K562 (cell line): Measurements from ENCODE around the gene CABP2. TPM values are rescaled to one million over a fixed set of nuclear protein-coding genes. Genes with fewer than 3 reads are reported as not detected.

Experiments used
- CBX1 ChIP-seq: sonication (generic); IDR thresholded peaks from 2 replicates; pipeline ENCODE4 v1.6.1; 2016; ENCODE audit warnings: antibody characterized with exemption, low read depth, mild to moderate bottlenecking
- CBX3 ChIP-seq, 2 experiments: IDR thresholded peaks; 1 replicate in 1 of 2; 2 replicates in 1 of 2; pipeline ENCODE4 v1.6.1; 2012; ENCODE audit warnings: inconsistent platforms in 2 of 2, low read length in 2 of 2, borderline replicate concordance in 1 of 2, control low read depth in 1 of 2
- ETV6 ChIP-seq, 3 experiments: fragments of 150-350 bp in 1 of 3; sonication (generic) in 1 of 3; formaldehyde crosslinking in 1 of 3; IDR thresholded peaks; 2 replicates each; pipeline versions ENCODE4 v1.6.1 to v1.8.0; 2014 to 2022; ENCODE audit warnings: borderline replicate concordance in 2 of 3, low read depth in 2 of 3, antibody characterized with exemption in 1 of 3, low read length in 1 of 3, mild to moderate bottlenecking in 1 of 3, missing genetic modification reagents in 1 of 3
- HDAC1 ChIP-seq, 2 experiments: fragments of 450-650 bp; IDR thresholded peaks; 2 replicates each; pipeline ENCODE4 v1.6.1; 2016 to 2017; ENCODE audit warnings: inconsistent platforms in 1 of 2, mild to moderate bottlenecking in 1 of 2, moderate library complexity in 1 of 2
- HNRNPLL ChIP-seq: fragments of 200-400 bp; formaldehyde crosslinking; IDR thresholded peaks from 2 replicates; pipeline ENCODE4 v1.6.1; 2017; ENCODE audit warnings: low read length, low read depth, mild to moderate bottlenecking; ENCODE audit not compliant: poor library complexity, severe bottlenecking
- PML ChIP-seq: IDR thresholded peaks from 2 replicates; pipeline ENCODE4 v1.6.1; 2012; ENCODE audit warnings: low read length, inconsistent platforms
- TBL1XR1 ChIP-seq, 2 experiments: IDR thresholded peaks; 2 replicates each; pipeline ENCODE4 v1.6.1; 2012; ENCODE audit warnings: improper control_type of control experiment in 2 of 2, low read length in 2 of 2, mild to moderate bottlenecking in 1 of 2
- ZBTB17 ChIP-seq: fragments of 450-650 bp; formaldehyde crosslinking; IDR thresholded peaks from 2 replicates; pipeline ENCODE4 v1.4.0; 2020; ENCODE audit warnings: mild to moderate bottlenecking
- ZC3H4 ChIP-seq: sonication (generic); formaldehyde crosslinking; IDR thresholded peaks from 2 replicates; pipeline ENCODE4 v1.9.0; 2021; ENCODE audit warnings: missing genetic modification reagents, borderline replicate concordance
- ZNF224 ChIP-seq: sonication (generic); formaldehyde crosslinking; IDR thresholded peaks from 2 replicates; pipeline ENCODE4 v1.8.0; 2022; ENCODE audit warnings: mild to moderate bottlenecking, missing genetic modification reagents
- polyA plus RNA-seq, 8 experiments: library from polyadenylated mRNA; depleted of rRNA in 4 of 8; stranded (reverse) in 5 of 8; unstranded in 3 of 8; fragments of >200 nt; fragmentation: Nextera tagmentation in 2 of 8; fragmentation: Illumina TruSeq in 1 of 8; extraction: Ambion mirVana in 2 of 8; extraction: Trizol in 1 of 8; gene quantifications; 2 replicates each; pipeline versions ENCODE4 v1.2.1 to v1.2.3, GENCODE V29; 2011 to 2014; ENCODE audit warnings: inconsistent platforms in 1 of 8, missing spikeins in 1 of 8
- total RNA-seq, 7 experiments: library from RNA; depleted of rRNA in 6 of 7; stranded (reverse); fragments of >200 nt in 6 of 7; fragmentation: Illumina TruSeq in 2 of 7; extraction: Trizol in 2 of 7; gene quantifications; 2 replicates each; pipeline versions ENCODE4 v1.2.1 to v1.2.3, GENCODE V29; 2011 to 2021; ENCODE audit warnings: low replicate concordance in 1 of 7
- TF ChIP-seq, protein P1 (sequence below): conservative IDR thresholded peaks from 2 replicates; pipeline ENCODE4 v1.6.1; 2011; ENCODE audit warnings: low read depth, mild to moderate bottlenecking, low read length; ENCODE audit not compliant: control insufficient read depth
- TF ChIP-seq, protein P2 (sequence below): sonication (generic); formaldehyde crosslinking; IDR thresholded peaks from 2 replicates; pipeline ENCODE4 v1.8.0; 2022; ENCODE audit warnings: mild to moderate bottlenecking, missing genetic modification reagents
- TF ChIP-seq, protein P3 (sequence below): fragments of 250-450 bp; sonication (Bioruptor Pico); IDR thresholded peaks from 2 replicates; pipeline ENCODE4 v1.8.0; 2022; ENCODE audit warnings: inconsistent platforms
- TF ChIP-seq, protein P4 (sequence below), 3 experiments: fragments of 200-800 bp in 1 of 3; fragments of 250-450 bp in 1 of 3; fragments of 450-650 bp in 1 of 3; sonication (Bioruptor Pico) in 1 of 3; sonication (Bioruptor generic) in 1 of 3; formaldehyde crosslinking in 1 of 3; IDR thresholded peaks; 2 replicates each; pipeline versions ENCODE4 v1.6.1 to v1.8.0; 2016 to 2022; ENCODE audit warnings: mild to moderate bottlenecking in 2 of 3, missing genetic modification characterization in 2 of 3, missing compliant biosample characterization in 1 of 3, moderate library complexity in 1 of 3
- TF ChIP-seq, protein P5 (sequence below): fragments of 250-450 bp; sonication (Bioruptor Pico); IDR thresholded peaks from 2 replicates; pipeline ENCODE4 v1.5.1; 2021; ENCODE audit warnings: mild to moderate bottlenecking

CABP2 gene
- total and polyA plus RNA-seq, 9 of the 15 experiments (the other 6 are each of a cell fraction or from before 2014, with no cell fraction given): not detected

DNA sequence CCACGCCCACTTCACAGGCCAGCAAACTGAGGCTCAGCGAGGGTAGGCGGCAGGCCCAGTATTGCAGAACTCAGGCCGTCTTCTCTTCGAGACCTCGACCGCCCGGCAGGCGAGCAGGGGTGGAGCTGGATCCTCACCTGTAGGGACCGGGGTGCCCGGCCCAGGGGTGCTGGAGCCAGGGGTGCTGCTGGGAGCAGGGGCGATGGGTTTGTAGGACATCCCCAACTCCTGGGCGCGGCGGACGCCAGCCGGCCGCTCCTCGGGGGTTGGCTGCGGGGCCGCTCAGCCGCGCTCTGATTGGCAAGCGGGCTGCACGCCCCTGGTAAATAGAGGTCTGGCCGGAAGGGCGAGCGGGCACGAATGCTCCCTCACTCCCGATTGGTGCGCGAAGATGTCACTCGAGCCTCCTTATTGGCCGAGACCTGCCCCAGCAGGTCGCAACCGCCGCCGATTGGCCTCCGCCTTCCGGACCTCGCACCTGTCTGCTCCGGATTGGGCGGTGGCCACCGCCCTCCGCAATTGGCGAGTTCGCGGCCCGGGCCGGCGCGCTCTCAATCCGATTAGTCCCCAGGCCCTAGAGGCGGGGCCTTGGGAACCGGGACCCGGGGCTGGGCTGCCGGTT, 15.3 kb downstream of the CABP2 start, which contains the start of gene CDK2AP2 (continued):
- TF ChIP-seq PML: peak; percentile 43; the same call in 1 of the 2 replicates
- TF ChIP-seq ETV6 (IDR thresholded peaks at IDR 0.05; ENCODE audit: borderline replicate concordance in 1 of 2, low read depth in 2 of 2, low read length in 1 of 2): no peak
- peak; percentile 88; the same call in 1 of the 2 replicates for TF ChIP-seq ETV6 (CRISPR knock-in tag; IDR thresholded peaks at IDR 0.05; ENCODE audit: borderline replicate concordance)
- TF ChIP-seq ZBTB17: peak; percentile 75; the same call in 1 of the 2 replicates
- TF ChIP-seq, protein P1, sequence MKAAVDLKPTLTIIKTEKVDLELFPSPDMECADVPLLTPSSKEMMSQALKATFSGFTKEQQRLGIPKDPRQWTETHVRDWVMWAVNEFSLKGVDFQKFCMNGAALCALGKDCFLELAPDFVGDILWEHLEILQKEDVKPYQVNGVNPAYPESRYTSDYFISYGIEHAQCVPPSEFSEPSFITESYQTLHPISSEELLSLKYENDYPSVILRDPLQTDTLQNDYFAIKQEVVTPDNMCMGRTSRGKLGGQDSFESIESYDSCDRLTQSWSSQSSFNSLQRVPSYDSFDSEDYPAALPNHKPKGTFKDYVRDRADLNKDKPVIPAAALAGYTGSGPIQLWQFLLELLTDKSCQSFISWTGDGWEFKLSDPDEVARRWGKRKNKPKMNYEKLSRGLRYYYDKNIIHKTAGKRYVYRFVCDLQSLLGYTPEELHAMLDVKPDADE: peak; percentile 49; the same call in 1 of the 2 replicates
- TF ChIP-seq, protein P2, sequence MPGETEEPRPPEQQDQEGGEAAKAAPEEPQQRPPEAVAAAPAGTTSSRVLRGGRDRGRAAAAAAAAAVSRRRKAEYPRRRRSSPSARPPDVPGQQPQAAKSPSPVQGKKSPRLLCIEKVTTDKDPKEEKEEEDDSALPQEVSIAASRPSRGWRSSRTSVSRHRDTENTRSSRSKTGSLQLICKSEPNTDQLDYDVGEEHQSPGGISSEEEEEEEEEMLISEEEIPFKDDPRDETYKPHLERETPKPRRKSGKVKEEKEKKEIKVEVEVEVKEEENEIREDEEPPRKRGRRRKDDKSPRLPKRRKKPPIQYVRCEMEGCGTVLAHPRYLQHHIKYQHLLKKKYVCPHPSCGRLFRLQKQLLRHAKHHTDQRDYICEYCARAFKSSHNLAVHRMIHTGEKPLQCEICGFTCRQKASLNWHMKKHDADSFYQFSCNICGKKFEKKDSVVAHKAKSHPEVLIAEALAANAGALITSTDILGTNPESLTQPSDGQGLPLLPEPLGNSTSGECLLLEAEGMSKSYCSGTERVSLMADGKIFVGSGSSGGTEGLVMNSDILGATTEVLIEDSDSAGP (CRISPR knock-in tag): no peak
- peak; percentile 64 for TF ChIP-seq HNRNPLL
- no peak for TF ChIP-seq ZC3H4 (CRISPR knock-in tag)
- no peak for TF ChIP-seq TBL1XR1 (IDR thresholded peaks at IDR 0.05; ENCODE audit: low read length in 2 of 2)
- TF ChIP-seq ZNF224 (CRISPR knock-in tag): 0 out of 2 replicates have a peak, but pooled peaks have one; percentile 29
- TF ChIP-seq, protein P3, sequence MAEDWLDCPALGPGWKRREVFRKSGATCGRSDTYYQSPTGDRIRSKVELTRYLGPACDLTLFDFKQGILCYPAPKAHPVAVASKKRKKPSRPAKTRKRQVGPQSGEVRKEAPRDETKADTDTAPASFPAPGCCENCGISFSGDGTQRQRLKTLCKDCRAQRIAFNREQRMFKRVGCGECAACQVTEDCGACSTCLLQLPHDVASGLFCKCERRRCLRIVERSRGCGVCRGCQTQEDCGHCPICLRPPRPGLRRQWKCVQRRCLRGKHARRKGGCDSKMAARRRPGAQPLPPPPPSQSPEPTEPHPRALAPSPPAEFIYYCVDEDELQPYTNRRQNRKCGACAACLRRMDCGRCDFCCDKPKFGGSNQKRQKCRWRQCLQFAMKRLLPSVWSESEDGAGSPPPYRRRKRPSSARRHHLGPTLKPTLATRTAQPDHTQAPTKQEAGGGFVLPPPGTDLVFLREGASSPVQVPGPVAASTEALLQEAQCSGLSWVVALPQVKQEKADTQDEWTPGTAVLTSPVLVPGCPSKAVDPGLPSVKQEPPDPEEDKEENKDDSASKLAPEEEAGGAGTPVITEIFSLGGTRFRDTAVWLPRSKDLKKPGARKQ (CRISPR knock-in tag): no peak
- TF ChIP-seq CBX1: peak; percentile 98
- TF ChIP-seq, protein P4, sequence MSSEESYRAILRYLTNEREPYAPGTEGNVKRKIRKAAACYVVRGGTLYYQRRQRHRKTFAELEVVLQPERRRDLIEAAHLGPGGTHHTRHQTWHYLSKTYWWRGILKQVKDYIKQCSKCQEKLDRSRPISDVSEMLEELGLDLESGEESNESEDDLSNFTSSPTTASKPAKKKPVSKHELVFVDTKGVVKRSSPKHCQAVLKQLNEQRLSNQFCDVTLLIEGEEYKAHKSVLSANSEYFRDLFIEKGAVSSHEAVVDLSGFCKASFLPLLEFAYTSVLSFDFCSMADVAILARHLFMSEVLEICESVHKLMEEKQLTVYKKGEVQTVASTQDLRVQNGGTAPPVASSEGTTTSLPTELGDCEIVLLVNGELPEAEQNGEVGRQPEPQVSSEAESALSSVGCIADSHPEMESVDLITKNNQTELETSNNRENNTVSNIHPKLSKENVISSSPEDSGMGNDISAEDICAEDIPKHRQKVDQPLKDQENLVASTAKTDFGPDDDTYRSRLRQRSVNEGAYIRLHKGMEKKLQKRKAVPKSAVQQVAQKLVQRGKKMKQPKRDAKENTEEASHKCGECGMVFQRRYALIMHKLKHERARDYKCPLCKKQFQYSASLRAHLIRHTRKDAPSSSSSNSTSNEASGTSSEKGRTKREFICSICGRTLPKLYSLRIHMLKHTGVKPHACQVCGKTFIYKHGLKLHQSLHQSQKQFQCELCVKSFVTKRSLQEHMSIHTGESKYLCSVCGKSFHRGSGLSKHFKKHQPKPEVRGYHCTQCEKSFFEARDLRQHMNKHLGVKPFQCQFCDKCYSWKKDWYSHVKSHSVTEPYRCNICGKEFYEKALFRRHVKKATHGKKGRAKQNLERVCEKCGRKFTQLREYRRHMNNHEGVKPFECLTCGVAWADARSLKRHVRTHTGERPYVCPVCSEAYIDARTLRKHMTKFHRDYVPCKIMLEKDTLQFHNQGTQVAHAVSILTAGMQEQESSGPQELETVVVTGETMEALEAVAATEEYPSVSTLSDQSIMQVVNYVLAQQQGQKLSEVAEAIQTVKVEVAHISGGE (CRISPR knock-in tag; IDR thresholded peaks at IDR 0.05): 0 out of 6 replicates have a peak, but pooled peaks of 1 of the 3 experiments have one; percentile 21
- TF ChIP-seq, protein P5, sequence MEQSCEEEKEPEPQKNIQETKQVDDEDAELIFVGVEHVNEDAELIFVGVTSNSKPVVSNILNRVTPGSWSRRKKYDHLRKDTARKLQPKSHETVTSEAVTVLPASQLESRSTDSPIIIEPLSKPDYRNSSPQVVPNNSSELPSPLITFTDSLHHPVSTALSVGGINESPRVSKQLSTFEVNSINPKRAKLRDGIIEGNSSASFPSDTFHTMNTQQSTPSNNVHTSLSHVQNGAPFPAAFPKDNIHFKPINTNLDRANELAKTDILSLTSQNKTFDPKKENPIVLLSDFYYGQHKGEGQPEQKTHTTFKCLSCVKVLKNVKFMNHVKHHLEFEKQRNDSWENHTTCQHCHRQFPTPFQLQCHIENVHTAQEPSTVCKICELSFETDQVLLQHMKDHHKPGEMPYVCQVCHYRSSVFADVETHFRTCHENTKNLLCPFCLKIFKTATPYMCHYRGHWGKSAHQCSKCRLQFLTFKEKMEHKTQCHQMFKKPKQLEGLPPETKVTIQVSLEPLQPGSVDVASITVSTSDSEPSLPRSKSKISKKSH: no peak
- TF ChIP-seq CBX3 (IDR thresholded peaks at IDR 0.05; ENCODE audit: borderline replicate concordance in 1 of 2, low read length in 2 of 2): peak in 1 of 2 experiments; percentile 86; a peak in 2 of 3 replicates
- peak in 1 of 2 experiments; percentile 81; a peak in 2 of 4 replicates for TF ChIP-seq HDAC1 (IDR thresholded peaks at IDR 0.05)
